ACC112 (cell line): ENCODE measurements around the gene PTGFRN.

Source experiments
- H2AFZ ChIP-seq: fragments of 200-600 bp; sonication (generic); one replicate; pipeline ENCODE4 v1.6.0; 2017; ENCODE audit warnings: antibody characterized with exemption, low read length; ENCODE audit not compliant: unreplicated experiment
- H3K27ac ChIP-seq: fragments of 200-600 bp; sonication (generic); 2 replicates; pipeline ENCODE4 v1.5.1; 2014; ENCODE audit warnings: low read depth, mild to moderate bottlenecking, antibody characterized with exemption, low read length, moderate library complexity
- H3K27me3 ChIP-seq: fragments of 200-600 bp; sonication (generic); 2 replicates; pipeline ENCODE4 v1.6.1; 2014; ENCODE audit warnings: mild to moderate bottlenecking, antibody characterized with exemption, low read length, moderate library complexity, mixed read lengths; ENCODE audit not compliant: insufficient read depth
- H3K36me3 ChIP-seq: fragments of 200-600 bp; sonication (generic); 2 replicates; pipeline ENCODE4 v1.6.1; 2016; ENCODE audit warnings: mild to moderate bottlenecking, antibody characterized with exemption, low read length, moderate library complexity, mixed read lengths; ENCODE audit not compliant: insufficient read depth
- H3K4me1 ChIP-seq: fragments of 200-600 bp; sonication (generic); one replicate; pipeline ENCODE4 v1.6.1; 2016; ENCODE audit warnings: low read length, mixed read lengths; ENCODE audit not compliant: insufficient read depth, unreplicated experiment, control insufficient read depth
- H3K4me3 ChIP-seq: fragments of 200-600 bp; sonication (generic); 2 replicates; pipeline ENCODE4 v1.5.1; 2014; ENCODE audit warnings: mild to moderate bottlenecking, low read depth, low read length
- H3K79me2 ChIP-seq: fragments of 200-600 bp; sonication (generic); one replicate; pipeline ENCODE4 v1.6.0; 2016; ENCODE audit warnings: low read length; ENCODE audit not compliant: control insufficient read depth, unreplicated experiment, insufficient read depth

Gene PTGFRN

DNA sequence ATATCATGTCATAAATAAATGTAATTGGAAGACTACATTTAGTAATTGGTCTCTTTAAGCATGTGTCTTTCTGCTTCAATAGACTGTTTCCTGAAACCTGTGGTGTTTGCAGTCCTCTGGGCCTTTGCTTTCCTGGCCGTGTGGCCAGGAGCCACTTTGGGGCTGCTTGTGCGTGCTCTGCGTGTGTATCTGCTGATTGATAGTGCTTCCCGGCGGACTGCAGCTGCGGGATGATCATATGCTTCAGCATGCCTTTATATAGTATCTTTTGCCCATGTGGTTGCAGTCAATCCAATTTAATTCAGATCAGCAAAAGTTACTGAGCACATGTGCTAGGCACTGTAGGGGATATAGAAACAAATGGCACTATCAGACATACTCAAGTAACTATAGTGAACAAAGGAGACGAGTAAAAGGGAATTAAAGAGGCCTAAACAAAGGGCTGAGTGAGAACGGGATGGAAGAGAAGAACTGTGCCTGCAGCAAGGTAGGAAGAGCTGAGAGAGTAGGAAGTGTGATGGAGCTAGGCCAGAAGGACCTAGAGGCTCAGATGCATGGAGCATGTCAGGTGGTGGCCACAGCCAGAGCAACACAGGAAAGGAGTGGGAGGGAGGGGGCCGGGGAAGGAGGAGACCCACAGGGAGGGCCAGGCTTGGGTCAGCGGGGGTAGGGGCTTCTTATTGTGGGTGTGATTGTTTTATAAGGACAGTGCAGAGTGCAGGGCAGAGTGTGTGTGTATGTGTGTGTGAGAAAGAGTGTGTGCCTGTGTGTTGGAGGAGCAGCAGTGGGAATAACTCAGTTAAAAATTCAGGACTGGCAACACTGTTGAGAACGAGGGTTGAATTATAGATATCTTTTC is 123.2 kb downstream of the PTGFRN start:
- Histone ChIP-seq H3K27me3 (no peaks in the 10 kb centered on the region), H2AFZ (no peak overlapping the region), H3K4me1 (peaks cover 4% of the 10 kb centered on the region), H3K4me3 (no peak overlapping the region), H3K27ac (no peak overlapping the region), H3K36me3 (no peaks in the 10 kb centered on the region), H3K79me2 (no peaks in the 10 kb centered on the region)

DNA sequence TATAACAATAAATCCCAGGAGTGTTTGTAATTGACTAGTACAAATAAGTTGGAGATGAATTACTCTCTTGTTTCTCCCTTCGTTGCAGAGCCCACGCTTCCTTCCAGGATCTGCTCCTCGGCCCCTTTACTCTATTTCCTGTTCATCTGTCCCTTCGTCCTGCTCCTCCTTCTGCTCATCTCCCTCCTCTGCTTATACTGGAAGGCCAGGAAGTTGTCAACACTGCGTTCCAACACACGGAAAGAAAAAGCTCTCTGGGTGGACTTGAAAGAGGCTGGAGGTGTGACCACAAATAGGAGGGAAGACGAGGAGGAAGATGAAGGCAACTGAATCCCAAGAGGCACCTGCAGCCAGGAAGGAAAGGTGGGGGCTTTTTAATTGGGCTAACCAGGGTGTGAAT is 124.1 kb downstream of the PTGFRN start:
- Histone ChIP-seq H3K79me2 (no peaks in the 10 kb centered on the region), H3K27ac (no peak overlapping the region), H3K4me3 (no peak overlapping the region), H3K36me3 (no peaks in the 10 kb centered on the region), H2AFZ (no peak overlapping the region), H3K27me3 (no peaks in the 10 kb centered on the region), H3K4me1 (peaks cover 4% of the 10 kb centered on the region)

DNA sequence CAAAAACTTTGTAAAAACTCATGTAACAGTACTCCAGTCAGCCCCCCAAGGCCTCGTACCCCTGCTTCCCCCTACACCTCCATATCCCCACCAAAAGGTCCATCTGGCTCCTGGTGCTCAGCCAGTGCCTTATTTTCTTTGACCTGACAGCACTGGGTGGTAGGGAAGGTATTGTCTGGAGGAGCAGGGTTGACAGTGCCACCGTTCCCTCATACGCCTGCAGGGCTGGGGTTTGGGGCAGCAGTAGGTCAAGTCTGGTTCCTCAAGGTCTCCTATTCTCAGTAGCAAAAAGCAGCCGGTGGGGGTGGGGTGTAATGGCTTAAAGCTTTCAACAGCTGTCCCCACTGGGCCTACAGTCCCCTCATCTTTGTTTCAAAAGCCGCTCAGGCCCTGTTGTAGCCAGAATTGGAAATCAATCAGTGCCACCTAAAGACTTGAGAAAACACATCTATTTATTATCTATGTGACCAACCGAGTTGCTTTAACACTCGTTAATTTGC is 125.1 kb downstream of the PTGFRN start:
- no peaks in the 10 kb centered on the region for H3K27me3 ChIP-seq
- no peaks in the 10 kb centered on the region for H3K79me2 ChIP-seq
- H3K4me3 ChIP-seq: no peak overlapping the region
- no peak overlapping the region for H2AFZ ChIP-seq
- no peaks in the 10 kb centered on the region for H3K36me3 ChIP-seq
- peaks cover 4% of the 10 kb centered on the region for H3K4me1 ChIP-seq
- H3K27ac ChIP-seq: no peak overlapping the region

DNA sequence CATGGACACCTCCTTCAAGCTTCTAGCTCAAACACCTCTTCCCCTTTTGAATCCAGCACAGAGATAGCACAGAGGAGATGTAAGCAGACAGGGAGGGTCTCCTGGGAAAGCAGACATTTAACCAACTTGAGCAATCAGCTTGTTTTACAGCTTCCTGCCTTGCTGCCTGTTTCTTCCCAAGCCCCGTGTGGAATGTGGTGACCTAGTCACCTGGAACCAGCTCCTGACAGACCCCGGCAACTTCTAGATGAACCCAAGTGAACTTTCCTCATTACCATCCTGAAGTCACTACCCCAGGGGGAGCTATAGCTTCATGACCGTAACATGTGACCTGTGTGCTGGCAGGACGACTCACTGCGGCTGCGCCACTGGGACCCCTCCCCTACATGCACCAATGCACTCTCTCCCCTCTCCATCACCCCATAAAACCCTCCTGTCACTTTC is 126.3 kb downstream of the PTGFRN start:
- no peak overlapping the region for H2AFZ ChIP-seq
- H3K27me3 ChIP-seq: no peaks in the 10 kb centered on the region
- H3K79me2 ChIP-seq: no peaks in the 10 kb centered on the region
- no peak overlapping the region for H3K27ac ChIP-seq
- no peak overlapping the region for H3K4me3 ChIP-seq
- peaks cover 4% of the 10 kb centered on the region for H3K4me1 ChIP-seq
- no peaks in the 10 kb centered on the region for H3K36me3 ChIP-seq

DNA sequence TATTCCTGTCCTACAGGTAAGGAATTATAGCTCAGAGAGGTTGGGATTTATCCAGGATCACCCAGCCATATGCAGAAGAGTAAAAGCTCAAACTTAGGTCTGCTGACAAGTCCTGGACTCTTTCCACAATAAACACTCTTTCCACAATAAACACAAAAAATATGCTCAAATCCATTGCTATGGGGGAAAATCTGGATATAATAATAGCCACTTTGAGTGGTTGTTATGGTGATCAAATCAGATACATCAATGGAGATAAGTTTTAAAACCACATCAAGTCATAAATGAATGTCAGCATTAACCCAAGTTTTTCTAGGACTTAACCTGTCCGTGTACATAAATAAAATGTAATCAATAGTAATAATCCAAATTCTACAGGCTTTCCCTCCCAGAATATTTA is 128.1 kb downstream of the PTGFRN start:
- no peaks in the 10 kb centered on the region for H3K36me3 ChIP-seq
- H3K4me3 ChIP-seq: no peak overlapping the region
- H3K4me1 ChIP-seq: peaks cover 4% of the 10 kb centered on the region
- H3K27ac ChIP-seq: no peak overlapping the region
- no peaks in the 10 kb centered on the region for H3K79me2 ChIP-seq
- H2AFZ ChIP-seq: no peak overlapping the region
- no peaks in the 10 kb centered on the region for H3K27me3 ChIP-seq

DNA sequence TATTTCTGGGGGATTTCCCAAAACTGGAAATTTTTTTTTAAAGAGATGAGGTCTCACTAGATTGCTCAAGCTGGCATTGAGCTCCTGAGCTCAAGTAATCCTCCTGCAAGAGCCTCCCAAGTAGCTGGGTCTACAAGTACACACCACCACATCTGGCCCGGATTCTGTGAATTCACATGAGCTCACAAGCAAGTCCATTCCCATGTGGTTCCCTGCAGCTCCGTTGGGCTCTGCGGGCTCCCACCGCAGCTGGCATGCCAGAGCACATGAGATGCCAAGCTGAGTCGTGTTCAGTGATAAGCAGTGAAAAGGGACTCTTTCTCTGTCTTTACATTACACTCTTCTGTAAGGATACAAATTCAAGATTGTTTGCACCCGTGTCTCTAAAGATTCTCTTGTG is 128.5 kb downstream of the PTGFRN start:
- no peak overlapping the region for H2AFZ ChIP-seq
- no peaks in the 10 kb centered on the region for H3K36me3 ChIP-seq
- H3K27me3 ChIP-seq: no peaks in the 10 kb centered on the region
- no peaks in the 10 kb centered on the region for H3K79me2 ChIP-seq
- no peak overlapping the region for H3K4me3 ChIP-seq
- peaks cover 4% of the 10 kb centered on the region for H3K4me1 ChIP-seq
- no peak overlapping the region for H3K27ac ChIP-seq
